HT1080 (cell line): Measurements from ENCODE around the gene DNM3. TPM values are rescaled to one million over a fixed set of nuclear protein-coding genes. Genes with fewer than 3 reads are reported as not detected.
A peak's percentile ranks its signal among the peaks of the same experiment; 100 is the strongest.

Experiments used
- DNase-seq: peaks from one replicate; pipeline ENCODE4 v3.0.0-alpha.2; 2015; ENCODE audit warnings: low read depth
- total RNA-seq: library from RNA; depleted of rRNA; stranded (reverse); fragments of >200 nt; shearing (Covaris generic); gene quantifications from 2 replicates; pipeline ENCODE4 v1.2.3, GENCODE V29; 2014

The DNM3 gene
- total RNA-seq, 1 experiment from 2014 or later = 1.8 TPM

DNA sequence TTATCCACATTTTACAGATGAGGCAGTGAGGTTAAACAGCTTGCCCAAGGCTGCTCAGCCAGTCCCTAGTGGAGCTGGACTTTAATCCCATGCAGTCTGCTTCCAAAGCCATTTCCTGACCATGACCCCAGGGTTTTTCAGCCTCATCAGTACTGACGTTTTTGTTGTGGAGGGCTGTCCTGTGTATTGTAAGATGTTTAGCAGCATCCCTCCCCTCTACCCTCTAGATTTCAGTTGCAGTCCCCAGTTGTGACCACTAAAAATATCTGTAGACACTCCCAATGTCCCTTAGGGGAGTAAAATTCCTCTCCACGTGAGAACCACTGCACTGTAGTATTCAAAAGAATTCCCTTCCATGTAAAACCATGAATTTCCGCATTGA, 549.0 kb downstream of the DNM3 start:
- DNase-seq = no peak

DNA sequence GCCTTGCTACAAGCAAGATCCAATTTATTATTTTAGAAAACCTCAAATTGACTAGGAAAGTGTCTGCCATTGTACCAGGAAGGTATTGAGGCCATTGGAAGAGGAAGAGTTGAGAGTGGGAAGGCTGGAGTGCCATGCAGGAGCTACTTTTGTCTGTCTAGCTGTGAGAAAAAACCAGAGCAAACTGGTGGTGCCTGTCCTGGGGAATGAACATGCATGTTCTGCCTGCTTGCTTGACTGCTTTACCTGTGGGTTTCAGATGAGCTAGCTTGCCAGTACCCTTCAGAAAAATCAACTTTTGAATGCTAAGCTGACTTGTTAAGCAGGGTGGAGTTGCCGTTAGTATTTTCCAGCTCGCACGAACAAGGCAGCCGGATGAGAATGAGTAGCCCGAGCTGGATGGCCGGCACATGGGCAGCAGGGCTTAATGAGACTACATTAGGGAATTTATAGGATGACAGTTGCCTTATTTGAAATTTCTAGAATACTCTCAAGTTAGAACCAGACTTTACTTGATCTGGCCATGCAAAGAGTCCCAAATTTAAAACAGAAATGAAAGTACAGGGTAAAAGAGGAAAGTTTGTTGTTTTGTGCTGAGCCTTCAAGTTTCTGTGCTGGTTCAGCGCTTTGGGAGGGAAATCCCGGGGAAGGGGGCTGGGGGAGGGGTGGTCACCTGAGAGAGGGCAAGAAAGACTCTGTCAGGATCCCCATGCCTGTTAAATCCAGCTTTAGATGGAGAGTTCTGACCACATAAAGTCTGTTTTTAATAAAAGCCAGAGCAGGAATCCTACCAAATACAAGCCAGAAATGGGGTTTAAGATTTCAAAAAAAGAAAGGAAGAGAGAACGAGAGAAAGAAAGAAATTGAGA, 549.6 kb downstream of the DNM3 start:
- DNase-seq = no peak

DNA sequence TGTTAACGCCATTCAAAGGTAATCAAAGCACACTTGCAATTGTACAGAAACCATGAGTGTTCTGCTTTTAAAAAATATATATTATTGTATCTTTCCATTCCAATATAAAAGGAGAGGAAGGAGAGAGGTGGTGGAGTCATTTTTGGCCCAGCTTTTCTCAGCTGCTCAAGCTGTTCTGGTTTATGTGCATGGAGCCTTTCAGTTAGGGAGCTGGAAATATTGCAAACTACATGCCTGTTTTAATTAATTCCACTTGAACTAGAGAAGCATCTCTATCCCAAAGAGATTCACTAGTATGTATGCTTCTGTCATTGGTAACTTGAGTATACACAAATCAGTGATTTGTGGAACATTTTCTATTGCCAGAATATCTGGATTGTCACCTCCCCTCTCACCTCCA, 550.7 kb downstream of the DNM3 start:
- DNase-seq = no peak

DNA sequence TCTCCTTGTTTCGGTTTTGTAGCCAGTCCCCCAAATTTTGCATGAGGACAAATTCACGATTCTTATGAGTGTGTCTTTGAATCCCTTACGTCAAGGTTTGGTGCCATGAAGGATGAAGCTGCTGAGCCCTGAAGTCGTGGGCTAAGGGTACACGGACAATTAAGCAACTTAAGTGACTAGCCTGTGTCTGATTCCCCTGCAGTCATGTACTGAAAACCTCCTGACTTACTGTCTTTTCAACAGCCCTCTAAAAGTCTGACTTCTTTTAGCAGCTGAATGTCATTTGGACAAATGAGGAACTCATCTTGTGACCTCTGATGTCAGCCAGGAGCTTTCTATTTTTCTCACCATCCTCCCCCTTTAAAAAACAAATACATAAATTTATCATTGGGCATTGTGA, 552.1 kb downstream of the DNM3 start:
- DNase-seq = no peak

DNA sequence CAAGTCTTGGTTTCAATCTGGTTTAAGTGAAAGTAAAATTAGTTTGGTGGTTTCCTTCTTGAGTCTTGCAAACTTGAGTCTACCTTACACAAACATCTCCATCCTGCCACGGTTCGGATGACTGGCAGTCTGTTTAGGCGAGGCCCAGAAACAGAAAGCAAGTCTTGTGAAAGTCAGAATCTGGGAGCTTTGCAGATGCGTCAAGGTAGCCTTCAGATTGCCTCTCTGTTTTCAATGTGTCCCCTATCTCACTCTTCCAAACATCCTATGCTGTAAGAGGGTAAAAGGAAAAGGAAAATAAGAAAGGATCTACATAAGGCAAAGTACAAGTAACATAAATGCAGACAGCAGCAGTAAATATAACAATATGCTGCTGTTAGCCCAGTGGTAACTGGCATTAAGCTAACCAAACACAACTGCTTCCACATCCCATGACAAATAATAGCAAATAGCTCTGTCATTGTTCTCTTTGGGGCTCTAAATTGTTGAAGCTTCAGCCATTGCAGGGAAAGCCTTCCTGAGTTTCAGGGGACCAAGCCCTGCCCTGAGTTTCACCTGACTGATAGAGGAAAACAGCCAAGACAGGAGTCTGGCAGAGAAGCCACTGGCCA, 552.9 kb downstream of the DNM3 start:
- peak; percentile 57 for DNase-seq

DNA sequence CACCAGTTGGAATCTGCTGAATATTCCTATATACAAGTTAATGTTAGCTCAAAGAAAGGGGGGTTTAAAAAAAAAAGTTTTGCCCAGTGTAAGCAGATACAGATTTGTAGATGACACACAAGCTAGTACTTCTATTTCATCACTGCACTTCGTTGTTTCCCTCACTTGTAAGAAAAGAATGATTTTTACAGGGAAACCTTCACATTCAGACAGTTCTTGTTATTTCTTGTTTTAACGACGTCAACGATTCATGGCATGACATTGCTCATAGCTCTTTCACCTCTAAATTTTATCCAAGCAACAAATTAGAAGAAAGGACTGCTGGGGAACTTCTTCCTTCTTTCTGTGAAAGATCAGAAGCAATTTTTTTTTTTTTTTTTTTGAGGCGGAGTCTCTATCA, 553.5 kb downstream of the DNM3 start:
- no peak for DNase-seq

DNA sequence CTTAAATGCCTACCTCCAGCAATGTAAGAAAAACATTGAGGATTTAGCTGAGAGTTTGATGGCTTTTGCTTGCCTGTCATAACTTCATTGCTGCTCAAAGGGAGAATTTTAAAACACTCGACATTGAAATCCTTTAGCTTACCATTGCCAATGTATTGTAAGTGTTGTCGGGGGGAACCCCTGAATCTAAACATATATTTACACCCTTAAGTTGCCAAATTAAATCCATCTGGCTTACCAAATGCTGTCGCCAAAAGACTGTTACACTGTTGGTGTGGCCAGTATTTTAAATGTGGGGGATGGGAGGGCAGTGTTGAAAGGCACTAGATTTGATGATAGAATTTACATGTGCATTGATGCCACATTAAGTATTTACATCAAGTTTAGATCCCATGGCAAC, 554.3 kb downstream of the DNM3 start:
- no peak for DNase-seq

DNA sequence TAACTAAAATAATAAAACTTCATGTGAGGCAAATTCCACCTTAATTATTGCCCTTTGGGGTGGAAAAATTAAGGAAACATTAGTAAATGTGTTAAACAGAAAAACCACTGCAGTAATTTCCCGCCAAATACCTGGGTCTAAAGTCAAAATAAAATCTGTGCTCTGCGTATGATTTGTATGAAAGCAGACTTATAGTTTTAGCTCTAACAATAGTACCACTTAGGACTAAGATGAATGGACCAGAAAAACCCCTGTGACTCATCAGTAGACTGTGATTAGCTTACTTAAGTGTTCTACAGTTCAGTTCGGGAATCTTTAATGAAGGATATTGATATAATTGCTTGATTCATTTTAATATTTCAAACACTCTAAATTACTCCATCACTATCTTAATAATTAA, 555.9 kb downstream of the DNM3 start:
- DNase-seq = peak; percentile 23

DNA sequence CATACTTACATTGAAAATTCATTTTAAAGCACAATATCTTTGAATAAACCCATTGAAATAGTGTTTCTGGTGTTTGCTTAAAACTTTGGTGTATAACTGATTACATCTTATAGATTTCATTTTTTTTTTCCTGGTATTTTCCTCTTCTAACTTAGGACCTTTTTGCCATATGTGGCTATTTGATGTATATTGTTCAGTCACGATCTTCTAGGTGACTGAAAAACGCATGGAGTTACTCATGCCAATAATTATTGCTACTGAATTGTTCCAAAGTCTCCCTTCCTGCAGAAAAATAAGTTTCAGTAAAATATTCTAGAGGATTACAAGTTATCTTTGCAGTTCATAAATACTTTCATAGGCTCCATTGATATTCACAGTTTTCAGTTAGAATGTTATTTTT, 556.3 kb downstream of the DNM3 start:
- no peak for DNase-seq

DNA sequence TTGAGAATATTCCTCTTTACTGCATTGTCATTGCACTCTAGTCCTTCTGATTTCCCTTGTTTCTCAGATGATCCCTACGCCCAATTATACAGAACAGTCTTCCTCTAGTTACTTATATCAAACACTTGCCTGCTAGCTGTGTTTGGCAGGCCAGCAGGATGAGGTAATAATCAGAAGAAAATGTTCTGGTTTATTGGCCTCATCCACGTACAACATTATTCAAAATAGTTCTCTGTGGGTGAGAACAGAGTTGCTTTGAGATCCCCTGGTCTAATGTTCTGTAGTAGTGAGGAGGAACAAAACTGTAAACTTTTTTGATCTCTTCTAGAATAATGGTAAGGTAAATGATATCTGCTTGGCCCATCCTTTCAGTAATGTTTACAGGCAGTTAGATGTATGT, 556.9 kb downstream of the DNM3 start:
- no peak for DNase-seq

DNA sequence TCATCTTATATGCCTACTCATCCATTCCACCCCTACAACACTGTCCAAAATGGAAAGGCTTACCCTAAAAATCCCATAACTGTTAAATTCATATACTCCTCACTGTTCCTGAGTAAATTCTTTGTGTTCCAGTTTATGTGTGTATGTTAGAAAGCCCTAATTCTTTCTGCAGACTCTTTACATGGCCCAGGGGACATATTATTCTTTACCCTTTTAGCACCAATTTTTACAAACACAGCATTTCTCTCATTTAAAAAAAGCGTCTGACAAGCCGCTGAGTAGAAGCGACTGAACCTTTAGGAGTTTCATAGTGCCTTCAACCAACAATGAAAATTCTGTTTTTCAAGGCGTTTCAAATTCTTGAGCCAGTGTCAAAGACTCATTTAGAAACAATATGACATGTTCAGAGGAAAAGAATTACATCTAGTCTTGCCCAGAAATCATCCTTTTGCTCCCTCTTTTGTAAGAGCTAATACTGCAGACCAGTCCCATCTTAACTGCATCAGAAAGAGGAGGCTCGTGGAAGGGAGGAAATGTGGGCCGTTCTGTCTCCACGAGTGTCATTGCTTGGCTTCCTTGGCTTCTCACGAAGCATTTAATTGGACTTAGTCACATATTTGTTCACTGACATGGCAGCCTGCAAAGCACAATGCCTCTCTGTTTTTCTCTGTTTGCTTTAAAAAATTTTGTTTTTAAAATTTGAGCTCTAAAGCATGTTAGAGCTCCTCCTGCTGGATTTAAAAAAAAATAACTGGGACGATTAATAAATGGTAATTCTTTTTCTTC, 557.9 kb downstream of the DNM3 start:
- DNase-seq = peak; percentile 91

DNA sequence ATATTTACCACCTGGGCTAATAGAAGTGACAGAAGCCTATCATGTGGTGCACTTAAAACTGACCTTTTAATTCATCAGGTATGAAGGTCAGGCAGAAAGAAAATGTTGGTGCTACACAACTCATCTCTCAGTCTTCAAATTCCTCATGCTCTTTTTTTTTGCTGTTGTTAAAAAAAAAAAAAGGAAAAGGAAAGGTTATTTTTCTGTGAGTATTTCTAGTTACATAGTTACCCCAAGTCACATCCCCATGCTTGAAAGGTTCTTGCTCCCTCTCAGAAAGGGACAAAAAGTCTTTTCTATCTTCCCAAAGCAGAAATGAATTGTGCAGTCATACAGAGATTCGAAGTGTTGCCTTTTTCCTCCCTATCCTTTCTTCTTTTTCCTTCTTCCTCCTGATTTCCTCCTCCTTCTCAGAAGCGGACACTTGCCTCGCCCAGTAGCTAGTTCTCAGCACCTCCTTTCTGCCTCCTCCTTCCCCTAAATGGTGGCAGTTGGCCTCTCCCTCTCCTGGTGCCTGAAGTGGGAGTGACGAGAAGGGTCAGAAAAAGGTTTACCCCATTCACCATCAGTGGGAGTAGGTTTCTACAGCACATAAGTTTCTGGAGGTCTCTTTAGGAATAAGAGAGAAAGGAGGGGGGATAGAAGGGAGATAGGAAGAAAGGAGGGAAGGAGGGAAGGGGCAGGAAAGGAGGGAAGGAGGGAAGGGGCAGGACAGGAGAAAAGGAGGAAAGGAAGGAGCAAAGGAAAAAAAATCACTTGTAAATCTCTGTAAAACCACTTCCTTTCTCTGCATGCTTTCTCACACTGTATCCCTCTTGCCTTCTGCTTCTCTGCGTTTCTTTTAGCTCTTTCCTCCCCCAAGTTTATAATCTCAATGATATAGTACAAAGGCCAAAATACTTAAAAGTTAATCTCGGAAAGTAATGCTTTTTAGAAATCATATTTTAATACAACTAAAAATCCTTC, 558.7 kb downstream of the DNM3 start:
- DNase-seq = peak; percentile 19

DNA sequence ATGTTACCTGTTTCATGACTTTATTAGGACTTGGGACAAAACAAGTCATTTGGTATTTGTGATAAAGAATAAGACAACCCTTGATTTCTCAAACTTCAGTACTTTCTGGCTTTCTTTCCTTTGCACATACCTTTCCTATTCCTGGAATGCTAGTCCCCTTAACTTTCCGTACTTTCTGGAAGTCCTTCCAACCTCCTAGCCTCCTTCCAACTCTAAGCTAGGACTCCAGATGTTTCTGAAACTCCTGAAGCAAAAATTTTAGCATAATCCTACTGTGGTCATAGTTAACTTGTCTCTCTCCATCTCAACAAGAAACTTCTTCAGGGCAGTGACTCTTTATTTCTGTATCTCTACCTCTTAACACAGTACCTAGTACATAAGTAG, 559.4 kb downstream of the DNM3 start:
- DNase-seq = no peak

DNA sequence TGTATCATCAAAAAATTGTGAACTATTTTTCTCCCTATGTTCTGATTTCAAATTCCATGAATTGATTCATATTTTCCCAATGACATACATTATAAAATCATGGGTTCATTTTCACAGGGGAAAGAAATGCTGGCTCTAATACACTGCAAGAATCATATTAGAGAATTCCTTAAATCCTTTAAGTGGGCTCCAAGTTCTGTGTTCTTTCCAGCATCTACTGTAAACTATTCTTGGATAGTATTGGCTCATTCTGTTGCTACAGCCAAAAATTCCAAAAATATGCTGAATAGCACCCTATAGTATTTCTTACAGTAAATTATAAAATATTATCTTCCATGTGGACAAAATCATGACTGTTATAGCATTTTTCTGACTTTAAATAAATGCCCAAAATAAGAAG, 560.2 kb downstream of the DNM3 start:
- no peak for DNase-seq

DNA sequence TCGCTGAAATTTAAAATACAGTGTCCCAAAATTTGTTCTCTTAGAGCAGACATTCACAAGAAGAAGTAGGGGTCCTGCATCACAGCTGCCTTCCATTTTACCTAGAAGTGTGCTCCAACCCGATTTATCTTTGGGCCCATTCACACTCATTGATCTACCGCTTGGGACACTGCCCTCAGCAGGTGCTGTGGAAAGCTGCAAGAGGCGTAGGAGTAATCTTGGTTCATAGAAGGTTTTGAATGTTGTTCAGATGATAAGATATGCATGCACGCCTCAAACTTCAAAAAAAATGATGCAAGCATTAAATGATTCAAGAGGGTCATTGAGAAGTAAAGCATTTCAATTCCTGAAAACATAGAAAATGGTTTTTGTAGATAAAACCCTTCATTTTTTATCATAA, 560.6 kb downstream of the DNM3 start:
- no peak for DNase-seq

DNA sequence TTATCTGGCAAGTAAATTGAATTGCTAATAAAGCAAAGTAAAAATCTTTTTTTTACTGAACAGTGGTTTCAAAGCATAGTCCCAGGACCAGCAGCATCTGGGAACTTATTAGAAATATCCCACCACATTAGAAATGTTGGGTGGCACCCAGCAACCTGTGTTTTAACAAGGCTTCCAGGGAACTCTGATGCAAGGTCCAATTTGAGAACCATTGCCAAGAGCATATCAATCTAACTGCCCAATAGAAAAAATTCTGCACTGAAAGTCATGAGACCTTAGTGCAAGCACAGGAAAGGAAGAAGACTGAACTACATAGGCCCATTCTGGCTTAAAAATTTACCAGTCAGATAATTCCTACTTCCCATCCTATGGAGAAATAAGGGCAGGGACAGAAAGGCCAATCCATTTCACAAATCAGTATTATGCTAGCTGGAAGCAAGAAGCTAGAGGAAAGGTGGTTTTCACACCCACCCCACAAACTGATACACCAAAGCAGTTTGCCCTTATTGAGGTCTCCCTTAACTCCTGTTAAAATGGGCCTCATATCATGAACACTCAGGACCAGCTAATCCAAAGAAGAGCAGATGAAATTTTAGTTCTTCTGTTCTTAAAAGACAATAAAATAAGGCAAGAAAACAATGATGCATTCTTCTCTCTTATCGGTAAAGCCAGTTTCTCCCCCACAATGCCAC, 561.7 kb downstream of the DNM3 start:
- DNase-seq = no peak

DNA sequence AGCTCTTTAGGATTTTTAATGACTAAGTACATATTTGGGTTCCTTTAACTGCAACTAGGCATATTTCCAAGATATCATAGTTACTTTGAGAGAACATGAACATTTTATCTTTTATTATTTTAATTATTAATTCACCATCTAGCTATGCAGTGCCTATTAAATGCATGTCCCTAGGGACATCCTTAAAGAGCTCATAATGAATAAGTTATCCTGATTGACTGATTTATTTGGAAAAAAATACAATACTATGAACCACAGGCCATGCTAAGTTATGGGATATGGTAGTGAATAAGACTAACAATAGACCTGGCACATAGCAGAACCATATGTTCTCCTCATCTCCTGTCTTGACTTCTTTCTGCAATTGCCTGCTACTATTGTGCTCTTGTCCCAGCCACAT, 562.8 kb downstream of the DNM3 start:
- DNase-seq = no peak

DNA sequence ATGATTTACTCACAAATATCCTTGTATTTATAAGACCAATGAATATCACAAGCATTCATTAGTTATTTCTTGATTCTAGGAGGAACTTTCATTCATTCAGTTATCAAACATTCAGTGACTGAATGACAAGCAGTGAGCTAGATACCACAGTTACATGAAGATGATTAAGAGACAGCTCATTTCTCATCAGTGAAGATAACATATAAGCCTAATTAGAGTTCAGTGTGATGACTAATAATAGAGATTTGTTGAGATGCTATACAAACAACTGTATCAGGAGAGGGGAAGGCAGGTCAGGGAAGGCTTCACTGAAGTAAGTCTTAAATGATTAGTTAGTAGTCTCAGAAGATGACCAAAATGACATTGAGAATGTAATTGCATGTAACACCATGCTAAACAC, 564.6 kb downstream of the DNM3 start:
- DNase-seq = no peak

DNA sequence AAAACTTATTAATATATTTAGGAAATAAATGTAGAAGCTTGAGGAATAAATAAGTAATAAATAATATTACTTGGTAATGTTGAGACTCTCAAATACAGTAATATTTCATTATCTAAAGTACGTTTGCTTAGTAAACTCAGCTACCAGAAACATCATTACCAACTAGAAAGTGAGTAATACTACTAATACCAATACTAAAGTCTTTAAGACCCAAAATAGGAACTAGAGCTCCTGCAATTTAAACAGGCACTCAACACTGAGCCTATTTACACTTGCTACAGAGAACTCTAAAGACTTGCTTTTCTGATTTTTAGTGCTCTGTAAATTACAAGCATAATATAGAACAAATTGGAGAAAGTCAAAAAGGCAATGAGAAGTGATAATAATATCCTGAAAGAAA, 565.7 kb downstream of the DNM3 start:
- DNase-seq = no peak

DNA sequence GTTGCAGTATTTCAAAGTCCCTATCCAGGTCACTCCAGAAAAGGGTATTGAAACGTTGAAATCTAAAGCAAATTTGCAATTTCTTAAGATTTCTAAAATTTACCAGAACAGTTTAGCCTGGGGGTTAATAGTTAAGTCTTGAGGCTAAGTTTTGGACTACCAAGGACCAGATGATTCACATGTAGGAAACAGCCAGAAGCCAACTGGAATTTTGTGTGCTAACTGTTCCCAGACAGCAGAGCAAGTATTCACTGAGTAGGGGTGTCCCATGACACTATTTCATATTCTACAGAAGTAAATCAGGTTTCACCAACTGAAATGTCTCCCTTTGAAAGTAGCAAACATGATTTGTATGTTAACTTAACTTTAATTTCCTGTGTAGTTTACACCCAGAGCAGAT, 567.7 kb downstream of the DNM3 start:
- no peak for DNase-seq

DNA sequence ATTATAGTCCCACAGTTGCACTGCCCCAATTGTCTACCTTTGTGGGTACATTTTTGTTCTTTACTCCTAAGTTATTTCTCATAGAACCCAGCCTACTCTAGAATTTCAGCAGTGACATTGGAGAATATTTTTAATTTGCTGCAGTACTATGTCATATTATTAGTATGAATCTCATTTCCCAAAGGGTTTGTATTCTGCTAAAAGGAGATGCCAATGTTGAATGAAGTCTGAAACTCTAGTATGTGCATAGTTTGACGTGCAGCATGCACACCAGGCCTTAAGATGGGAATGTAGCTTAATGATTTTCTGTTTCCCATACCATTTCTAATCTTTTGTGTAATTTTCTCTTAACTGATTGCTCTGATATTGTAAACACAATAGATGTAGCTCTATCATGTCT, 568.7 kb downstream of the DNM3 start:
- DNase-seq = no peak
